Measurements from ENCODE around the gene VTN.

The VTN gene

DNA sequence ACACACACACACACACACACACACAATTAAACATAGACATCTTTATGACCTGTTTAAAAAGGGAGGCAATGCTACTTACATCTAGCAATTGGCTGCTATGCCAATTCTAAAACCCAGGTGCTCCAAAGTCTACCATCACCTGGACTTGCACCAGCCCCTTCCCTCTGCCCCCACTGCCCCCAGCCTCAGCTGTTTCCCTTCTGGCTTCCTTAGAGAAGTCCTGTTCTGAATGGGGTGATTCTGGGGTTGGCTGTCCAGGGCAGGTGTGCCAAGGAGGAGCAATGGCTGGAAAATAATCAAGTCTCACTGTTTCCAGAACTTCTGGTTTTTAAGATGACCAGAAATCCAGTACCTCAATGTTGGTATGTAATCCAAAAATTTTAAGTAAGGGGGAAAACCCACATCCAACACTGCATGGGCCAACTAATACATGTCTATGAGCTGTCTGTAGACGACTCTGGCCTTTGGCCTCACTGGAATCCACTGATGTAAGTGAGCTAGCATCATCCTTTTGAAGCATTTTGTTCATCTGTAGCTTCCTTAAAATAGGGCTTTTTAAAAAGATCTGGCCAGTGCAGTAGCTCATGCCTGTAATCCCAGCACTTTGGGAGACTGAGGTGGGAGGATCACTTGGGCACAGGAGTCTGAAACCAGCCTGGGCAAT lies 36.9 kb downstream of the VTN start:
- DNase-seq (ENCODE audit: low read depth), result no peak
- no peak overlapping the region for H3K4me3 ChIP-seq (ENCODE audit: low read depth, low read length)

DNA sequence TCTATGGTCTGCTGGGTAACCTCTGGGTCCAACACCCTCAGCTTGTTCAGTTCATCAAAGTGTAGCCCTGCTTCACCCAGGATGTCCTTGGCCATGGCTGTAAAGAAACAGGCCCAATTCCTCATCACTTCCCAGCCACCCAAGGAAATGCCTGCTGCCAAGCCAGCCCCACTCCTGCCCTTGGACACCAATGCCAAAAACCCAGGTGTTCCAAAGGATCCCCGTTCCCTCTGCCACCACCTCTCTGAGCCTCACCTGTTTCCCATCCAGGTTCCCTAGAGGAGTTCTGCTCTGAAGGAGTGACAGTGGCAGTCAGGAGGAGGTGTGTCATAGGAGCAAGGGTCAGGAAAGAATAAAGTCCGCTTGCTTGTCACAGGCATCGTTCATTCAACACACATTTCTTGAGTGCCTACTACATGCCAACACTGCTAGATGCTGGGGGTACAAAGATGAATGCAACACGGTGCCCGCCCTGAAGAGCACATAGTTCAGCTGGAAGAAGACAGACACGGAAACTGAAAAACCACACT lies 38.2 kb downstream of the VTN start:
- no peak for DNase-seq (ENCODE audit: low read depth)
- no peak overlapping the region for H3K4me3 ChIP-seq (ENCODE audit: low read depth, low read length)

DNA sequence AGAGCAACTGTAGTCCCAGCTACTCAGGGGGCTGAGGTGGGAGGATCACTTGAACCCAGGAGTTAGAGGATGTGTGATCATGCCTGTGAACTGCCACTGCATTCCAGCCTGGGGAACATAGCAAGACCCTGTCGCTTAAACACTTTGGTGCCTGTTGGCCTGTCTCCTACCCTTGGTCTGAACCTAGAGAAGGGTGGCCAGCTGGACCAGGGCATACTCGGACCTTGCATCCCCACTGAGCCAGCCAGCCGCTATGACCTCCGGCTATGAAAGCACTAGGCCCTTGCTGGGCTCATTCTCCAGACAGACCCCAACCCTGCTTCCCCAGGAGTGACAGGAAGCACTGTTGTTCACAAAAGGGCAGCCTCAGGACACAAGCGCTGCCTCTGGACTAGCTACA lies 39.4 kb downstream of the VTN start:
- DNase-seq (ENCODE audit: low read depth), result no peak
- no peak overlapping the region for H3K4me3 ChIP-seq (ENCODE audit: low read depth, low read length)

DNA sequence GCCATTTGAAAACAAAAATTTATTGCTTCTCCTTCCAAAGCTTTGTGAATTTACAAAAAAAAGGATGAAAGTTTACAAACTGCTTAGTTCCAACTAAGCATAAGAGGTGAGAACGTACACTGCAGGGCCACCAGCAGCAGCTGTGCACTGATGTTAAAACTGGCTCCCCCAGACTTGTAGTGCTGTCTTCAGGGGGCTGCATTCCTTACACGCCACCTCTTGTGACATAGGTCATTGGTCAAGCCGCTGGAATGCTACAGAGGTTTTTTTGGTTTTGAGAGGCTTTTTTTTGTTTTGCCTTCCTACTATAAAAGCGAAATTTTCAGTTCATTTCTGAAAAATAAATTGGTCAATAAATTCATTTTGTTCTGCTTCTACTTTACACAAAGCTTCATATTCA lies 41.8 kb downstream of the VTN start:
- H3K4me3 ChIP-seq (ENCODE audit: low read depth, low read length), result no peak overlapping the region
- no peak for DNase-seq (ENCODE audit: low read depth)

DNA sequence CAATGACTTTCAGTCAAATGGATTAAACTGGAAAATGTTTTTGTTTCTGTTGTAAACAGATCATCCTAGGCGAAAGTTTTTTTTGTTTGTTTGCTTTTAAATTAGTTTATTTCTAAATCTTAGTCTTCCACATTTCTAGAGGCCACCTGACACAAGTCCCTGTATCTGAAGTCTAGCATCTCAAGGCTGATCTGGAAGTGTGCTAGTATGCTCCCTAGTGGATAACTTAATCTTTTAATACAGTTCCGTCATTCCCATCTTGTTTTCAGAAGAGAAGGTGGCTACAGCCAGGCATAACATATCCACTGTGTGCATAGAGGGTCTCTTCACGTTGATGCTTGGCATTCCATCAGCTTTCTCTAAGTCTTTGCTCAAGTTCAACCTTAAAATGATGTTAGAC lies 42.4 kb downstream of the VTN start:
- H3K4me3 ChIP-seq (ENCODE audit: low read depth, low read length), result no peak overlapping the region
- no peak for DNase-seq (ENCODE audit: low read depth)

DNA sequence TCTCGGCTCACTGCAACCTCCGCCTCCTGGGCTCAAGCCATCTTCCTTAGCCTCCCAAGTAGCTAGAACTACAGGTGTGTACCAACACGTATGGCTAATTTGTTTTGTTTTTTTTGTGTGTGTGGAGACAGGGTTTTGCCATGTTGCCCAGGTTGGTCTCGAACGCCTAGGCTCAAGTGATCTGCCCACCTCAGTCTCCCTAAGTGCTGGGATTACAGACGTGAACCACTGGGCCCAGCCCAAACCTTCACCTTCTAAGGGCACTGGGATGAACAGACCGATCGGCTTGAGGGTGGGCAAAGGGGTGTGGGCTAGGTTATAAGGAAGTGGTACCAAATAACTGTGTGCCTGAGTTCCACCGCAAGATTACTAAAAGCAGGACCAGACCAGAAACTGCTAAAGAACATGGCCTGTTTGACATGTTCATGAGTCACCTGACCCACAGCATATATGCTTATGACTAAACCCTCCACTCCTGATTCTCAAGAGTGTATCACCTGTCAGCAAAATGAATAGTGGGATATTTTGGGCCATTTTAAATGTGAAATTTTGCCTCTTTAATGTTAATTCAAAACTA lies 43.0 kb downstream of the VTN start:
- no peak for DNase-seq (ENCODE audit: low read depth)

DNA sequence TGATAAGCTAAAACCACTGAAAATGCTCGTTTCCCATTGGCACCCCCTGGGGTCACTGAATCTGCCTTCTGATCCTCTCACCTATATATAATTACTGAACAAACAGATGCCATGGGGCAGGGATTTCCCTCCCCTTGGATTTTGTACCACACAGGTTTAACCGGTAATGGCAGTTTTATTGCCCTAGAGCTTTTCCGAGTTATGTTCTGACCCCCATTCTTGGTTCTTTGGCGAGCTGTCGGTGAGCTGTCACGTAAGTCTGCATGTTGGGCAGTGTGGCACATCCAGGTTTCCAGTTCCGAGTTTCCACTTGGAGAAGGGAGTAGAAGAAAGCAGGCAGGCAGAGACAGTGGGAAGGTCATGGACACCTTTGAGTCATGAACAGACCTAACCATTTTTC lies 44.0 kb downstream of the VTN start:
- no peak overlapping the region for H3K4me3 ChIP-seq (ENCODE audit: low read depth, low read length)
- no peak for DNase-seq (ENCODE audit: low read depth)

More for the DNA sequence above, 43.0 kb downstream of the VTN start:
- H3K4me3 ChIP-seq (ENCODE audit: low read depth, low read length), result no peak overlapping the region

DNA sequence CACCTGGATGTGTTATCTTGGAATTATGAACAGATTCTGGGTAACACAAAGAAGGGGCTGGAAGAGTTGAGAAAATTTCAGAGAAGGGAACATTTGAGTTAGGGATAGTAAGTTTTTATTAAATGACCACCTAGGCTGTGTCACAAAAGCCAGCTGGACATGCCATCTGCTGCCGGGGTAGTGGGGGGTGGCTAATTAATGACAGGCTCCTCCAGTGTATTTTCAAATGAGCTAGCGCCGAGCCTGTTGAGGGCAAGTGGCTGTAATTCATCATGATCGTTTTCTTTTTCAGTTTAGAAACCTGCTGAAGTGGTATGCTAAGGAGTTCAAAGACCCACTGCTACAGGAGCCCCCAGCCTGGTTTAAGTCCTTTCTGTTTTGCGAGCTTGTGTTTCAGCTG lies 44.9 kb downstream of the VTN start:
- DNase-seq (ENCODE audit: low read depth), result no peak
- H3K4me3 ChIP-seq (ENCODE audit: low read depth, low read length), result no peak overlapping the region

DNA sequence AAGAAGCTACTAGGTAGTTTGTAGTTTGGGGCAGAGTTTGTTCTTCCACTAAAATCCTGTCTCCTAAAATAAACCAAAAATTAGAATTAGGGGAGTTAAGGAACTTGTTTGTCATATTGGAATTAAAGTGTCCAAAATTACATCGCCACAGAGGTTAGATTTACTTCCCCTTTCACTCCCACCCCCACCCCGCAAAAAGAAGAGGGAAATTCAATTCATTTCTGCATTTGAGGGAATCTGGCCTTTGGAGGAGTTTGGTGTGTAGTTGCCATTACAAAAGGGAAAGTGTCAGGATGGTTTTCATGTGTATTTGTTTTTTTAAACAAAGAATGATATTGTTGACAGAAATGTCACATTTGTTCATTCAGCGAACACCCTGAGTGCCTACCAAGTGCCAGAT lies 45.3 kb downstream of the VTN start:
- no peak overlapping the region for H3K4me3 ChIP-seq (ENCODE audit: low read depth, low read length)
- no peak for DNase-seq (ENCODE audit: low read depth)

DNA sequence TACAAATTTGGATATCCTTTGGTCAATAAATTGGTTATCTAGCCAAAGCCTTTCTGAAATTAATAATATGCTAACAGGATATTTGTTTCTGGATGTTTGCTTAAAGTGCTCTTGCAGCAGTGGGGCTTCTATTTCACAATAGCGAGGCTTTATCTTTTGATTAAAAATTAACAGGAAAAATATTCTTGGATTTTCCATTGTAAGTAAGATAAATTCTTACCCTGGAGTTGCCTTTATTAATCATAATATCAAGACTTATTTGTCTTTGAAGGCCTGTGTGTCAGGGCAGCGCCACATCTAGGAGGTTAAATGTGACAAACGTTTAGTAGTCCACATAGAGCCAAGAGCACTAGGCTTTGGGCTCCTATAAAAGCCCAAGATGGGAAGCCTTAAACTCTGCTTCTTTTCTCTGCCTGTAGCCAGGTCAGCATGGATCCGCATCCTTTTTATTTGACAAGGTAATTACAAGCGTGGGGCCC lies 45.8 kb downstream of the VTN start:
- no peak for DNase-seq (ENCODE audit: low read depth)
- H3K4me3 ChIP-seq (ENCODE audit: low read depth, low read length), result no peak overlapping the region

DNA sequence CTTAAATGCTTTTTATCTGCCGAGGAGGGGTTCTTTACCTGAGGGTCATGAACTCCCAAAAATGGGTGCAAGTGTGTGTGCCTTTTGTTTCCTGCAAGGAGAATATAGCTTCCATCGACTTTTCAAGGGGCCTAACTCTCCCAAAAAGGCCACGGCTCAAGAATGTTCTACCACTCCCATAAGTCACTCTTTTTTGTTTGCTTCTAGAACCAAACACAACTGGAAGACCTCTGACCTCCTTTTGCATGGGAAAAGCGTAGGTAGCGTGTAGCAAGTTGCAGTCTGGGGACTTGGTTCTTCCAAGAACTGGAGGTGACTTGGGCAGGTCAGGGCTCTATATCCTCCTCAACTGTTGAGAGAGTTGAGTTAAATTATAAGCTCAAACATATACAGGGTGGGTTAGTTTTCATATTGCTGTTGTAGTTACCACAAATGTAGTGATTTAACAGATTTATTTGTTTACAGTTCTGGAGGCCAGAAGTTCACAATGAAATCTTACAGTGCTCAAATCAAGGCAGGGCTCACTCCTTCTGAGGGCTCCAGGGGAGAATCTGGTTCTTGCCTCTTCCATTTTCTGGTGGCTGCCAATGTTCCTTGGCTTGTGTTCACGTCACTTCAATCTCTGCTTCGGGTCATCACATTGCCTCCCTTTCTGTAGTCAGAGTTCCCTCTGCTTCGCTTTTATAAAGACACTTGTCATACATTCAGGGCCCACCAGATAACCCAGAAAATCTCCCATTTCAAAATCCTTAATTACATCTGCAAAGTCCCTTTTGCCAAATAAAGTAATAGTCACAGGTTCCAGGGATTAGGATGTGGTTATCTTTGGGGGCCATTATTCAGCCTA lies 49.7 kb downstream of the VTN start:
- H3K4me3 ChIP-seq (ENCODE audit: low read depth, low read length), result peak overlapping the region; percentile 72
- no peak for DNase-seq (ENCODE audit: low read depth)

DNA sequence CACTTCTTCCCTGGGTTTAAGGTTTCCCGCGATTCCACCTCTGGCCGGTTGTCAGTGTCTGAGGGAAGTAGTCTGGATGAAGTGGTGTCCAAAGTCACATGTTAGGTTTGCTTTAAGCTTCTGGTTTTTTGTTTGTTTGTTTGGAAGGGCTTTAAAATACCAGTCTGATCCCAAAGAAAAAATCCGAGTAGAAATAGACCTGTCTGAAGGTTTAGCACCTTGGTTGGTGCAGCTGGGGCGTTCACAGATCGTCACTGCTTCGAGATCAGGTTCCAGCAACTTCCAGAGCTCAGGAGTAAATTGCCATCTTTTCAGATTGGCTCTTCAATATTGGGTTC lies 50.5 kb downstream of the VTN start:
- H3K4me3 ChIP-seq (ENCODE audit: low read depth, low read length), result peak overlapping the region; percentile 72
- no peak for DNase-seq (ENCODE audit: low read depth)

DNA sequence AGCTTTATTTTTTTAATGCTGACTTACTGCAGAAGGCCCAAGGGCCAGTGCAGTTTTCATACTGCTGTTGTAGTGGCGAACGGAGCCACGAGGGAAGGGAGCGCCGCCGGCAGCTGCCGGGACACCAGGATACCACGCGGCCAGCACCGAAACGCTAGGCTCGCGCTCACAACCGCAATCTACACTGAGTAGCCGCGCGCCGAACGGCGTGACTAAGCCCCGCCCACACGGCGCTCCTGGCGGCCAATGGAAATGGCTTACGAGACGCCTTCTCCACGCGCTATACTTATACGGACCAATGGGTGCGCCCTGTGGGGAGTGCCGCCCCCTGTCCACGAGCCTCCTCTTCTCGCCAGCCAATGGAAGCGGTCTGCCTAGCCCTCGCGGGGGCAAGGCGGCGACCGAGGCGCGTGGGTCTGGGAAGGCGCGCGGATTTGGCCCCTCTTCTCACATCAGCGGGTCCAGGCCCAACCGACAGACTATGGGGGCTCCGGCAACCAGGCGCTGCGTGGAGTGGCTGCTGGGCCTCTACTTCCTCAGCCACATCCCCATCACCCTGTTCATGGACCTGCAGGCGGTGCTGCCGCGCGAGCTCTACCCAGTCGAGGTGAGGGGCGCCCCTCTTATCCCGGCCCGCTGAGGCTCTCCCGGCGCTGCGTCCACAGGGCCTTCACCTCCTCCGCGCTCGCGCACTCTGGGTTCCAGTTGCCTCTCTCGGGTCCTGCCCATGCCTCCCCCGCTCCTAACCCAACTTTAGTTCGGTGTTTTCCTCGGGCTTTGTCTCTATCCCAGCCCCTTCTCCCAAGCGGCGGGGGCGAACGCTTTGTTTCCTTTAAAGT lies 51.1 kb downstream of the VTN start, which contains the start of gene TMEM97:
TSS of gene TMEM97 (plus strand) at position 442 of the 839 bp plus-strand sequence. CDS start at position 482, 40 bp downstream.
- DNase-seq (ENCODE audit: low read depth), result peak; percentile 94
- H3K4me3 ChIP-seq (ENCODE audit: low read depth, low read length), result peak within 1 kb of the TSS; percentile 72

DNA sequence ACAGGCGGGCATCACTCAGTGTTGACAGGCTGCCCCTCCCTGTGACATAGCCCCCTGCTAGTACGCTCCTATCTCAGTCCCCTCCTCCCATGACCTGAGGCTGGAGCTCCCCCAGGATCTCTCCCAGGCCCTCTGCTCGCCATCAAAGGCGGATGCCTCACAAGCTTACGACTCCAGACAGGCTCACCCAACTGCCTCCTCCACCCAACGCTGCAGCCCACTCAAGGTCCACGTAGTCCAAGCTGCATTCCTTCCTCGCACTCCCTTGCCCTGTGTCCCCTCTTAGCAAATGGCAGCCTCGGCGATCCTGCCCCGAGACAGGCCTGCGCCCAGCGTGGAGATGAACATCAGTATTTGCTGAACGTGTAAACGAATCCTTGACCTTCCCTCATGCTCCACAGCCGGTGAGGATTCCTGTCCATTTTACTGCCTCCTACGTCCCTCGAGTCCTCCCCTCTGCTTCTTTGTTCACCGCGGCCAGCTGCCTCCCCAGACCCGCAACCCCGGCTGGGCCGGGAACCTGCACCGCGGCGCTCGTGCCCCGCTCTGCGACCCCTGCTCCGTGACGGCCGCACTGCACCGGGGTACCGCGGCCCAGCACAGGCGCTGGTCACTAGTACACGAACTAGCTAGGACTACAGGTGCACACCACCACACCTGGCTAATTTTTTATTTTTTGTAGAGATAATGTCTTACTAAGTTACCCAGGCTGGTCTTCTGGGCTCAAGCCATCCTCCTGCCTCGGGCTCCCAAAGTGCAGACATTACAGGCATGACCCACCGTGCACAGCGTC lies 51.9 kb downstream of the VTN start:
- H3K4me3 ChIP-seq (ENCODE audit: low read depth, low read length), result peak overlapping the region; percentile 72
- no peak for DNase-seq (ENCODE audit: low read depth)
